Hepatocyte (in vitro differentiated cells): ENCODE results near the gene SLC12A8. TPM values are rescaled to one million over a fixed set of nuclear protein-coding genes. Genes with fewer than 3 reads are reported as not detected.
A peak's percentile ranks its signal among the peaks of the same experiment; 100 is the strongest.

Experiments
- DNase-seq: peaks from one replicate; pipeline ENCODE4 v3.0.0-alpha.2; 2016; ENCODE audit warnings: low spot score
- H2AFZ ChIP-seq: fragments of 200-600 bp; sonication (generic); 2 replicates; pipeline ENCODE4 v1.6.0; 2016; ENCODE audit warnings: antibody characterized with exemption, mild to moderate bottlenecking
- H3K27ac ChIP-seq: fragments of 200-600 bp; sonication (generic); 2 replicates; pipeline ENCODE4 v1.5.1; 2016; ENCODE audit warnings: mild to moderate bottlenecking
- H3K27me3 ChIP-seq: fragments of 200-600 bp; sonication (generic); 2 replicates; pipeline ENCODE4 v1.6.1; 2016
- H3K36me3 ChIP-seq: fragments of 200-600 bp; sonication (generic); replicated peaks from 2 replicates; pipeline ENCODE4 v1.5.1; 2016; ENCODE audit warnings: low read depth; ENCODE audit not compliant: insufficient read depth
- H3K4me1 ChIP-seq: fragments of 200-600 bp; sonication (generic); 2 replicates; pipeline ENCODE4 v1.5.1; 2016; ENCODE audit warnings: mild to moderate bottlenecking, moderate library complexity; ENCODE audit not compliant: insufficient read depth
- H3K4me2 ChIP-seq: fragments of 200-600 bp; sonication (generic); 2 replicates; pipeline ENCODE4 v1.6.0; 2016
- H3K4me3 ChIP-seq: fragments of 200-600 bp; sonication (generic); 2 replicates; pipeline ENCODE4 v1.5.1; 2016; ENCODE audit warnings: mild to moderate bottlenecking
- H3K79me2 ChIP-seq: fragments of 200-600 bp; sonication (generic); 2 replicates; pipeline ENCODE4 v1.6.0; 2017; ENCODE audit warnings: mild to moderate bottlenecking
- H3K9me2 ChIP-seq: fragments of 200-600 bp; sonication (generic); replicated peaks from 2 replicates; pipeline ENCODE4 v1.6.0; 2017; ENCODE audit warnings: mild to moderate bottlenecking; ENCODE audit not compliant: insufficient read depth
- H3K9me3 ChIP-seq: fragments of 200-600 bp; sonication (generic); 2 replicates; pipeline ENCODE4 v1.5.1; 2016; ENCODE audit warnings: low read depth, mild to moderate bottlenecking
- H4K20me1 ChIP-seq: fragments of 200-600 bp; sonication (generic); 2 replicates; pipeline ENCODE4 v1.6.0; 2016; ENCODE audit warnings: mild to moderate bottlenecking; ENCODE audit not compliant: insufficient read depth, poor library complexity, severe bottlenecking
- EZH2 ChIP-seq: fragments of 200-600 bp; sonication (generic); IDR thresholded peaks from 2 replicates; pipeline ENCODE4 v1.6.1; 2016; ENCODE audit warnings: antibody characterized with exemption, mild to moderate bottlenecking, borderline replicate concordance
- EZH2phosphoT487 ChIP-seq: fragments of 200-600 bp; sonication (generic); IDR thresholded peaks from one replicate; pipeline ENCODE4 v1.6.1; 2018; ENCODE audit warnings: antibody characterized with exemption, mild to moderate bottlenecking, low read depth, moderate library complexity; ENCODE audit not compliant: unreplicated experiment, severe bottlenecking
- WGBS: methylation state at CpG from one replicate; pipeline ENCODE4 v1.1.6; 2016; ENCODE audit warnings: low lambda C conversion rate; ENCODE audit errors: missing lambda C conversion rate; 5-methylcytosine and 5-hydroxymethylcytosine counted together
- polyA plus RNA-seq: library from polyadenylated mRNA; unstranded; fragments of >200 nt; fragmentation: Nextera tagmentation; extraction: Ambion mirVana; gene quantifications from 2 replicates; pipeline ENCODE4 v1.2.1, GENCODE V29; 2016
- total RNA-seq: library from RNA; depleted of rRNA; stranded (reverse); fragments of >200 nt; gene quantifications from 2 replicates; pipeline ENCODE4 v1.2.3, GENCODE V29; 2014
- TF ChIP-seq, protein P1 (sequence below): fragments of 200-600 bp; sonication (generic); IDR thresholded peaks from 2 replicates; pipeline ENCODE4 v1.5.1; 2016; ENCODE audit warnings: antibody characterized with exemption, mild to moderate bottlenecking; ENCODE audit not compliant: poor library complexity

The SLC12A8 gene
- total and polyA plus RNA-seq, 2 experiments from 2014 or later: 18.9 to 20.0 TPM

- no peaks in the 10 kb centered on the region for H3K9me3 ChIP-seq
- peak overlapping the region; percentile 57 for H3K27ac ChIP-seq
- peak overlapping the region; percentile 85 for H3K4me2 ChIP-seq
- DNase-seq: no peak
- 50% methylated on average over 8 of the region's 8 CpGs for WGBS
- no peaks in the 10 kb centered on the region for H3K27me3 ChIP-seq
- H4K20me1 ChIP-seq: peaks cover 9% of the 10 kb centered on the region
- H3K9me2 ChIP-seq: no peaks in the 10 kb centered on the region
- H3K79me2 ChIP-seq: peaks cover 44% of the 10 kb centered on the region
- no peak overlapping the region for H2AFZ ChIP-seq
- no peak overlapping the region for H3K4me3 ChIP-seq
- peaks cover 29% of the 10 kb centered on the region for H3K4me1 ChIP-seq
- no peak for TF ChIP-seq EZH2
- no peaks in the 10 kb centered on the region for H3K36me3 ChIP-seq
These were observed 159.8 kb downstream of the SLC12A8 start for GRCh38 chr3:125052624-125053303.

DNA sequence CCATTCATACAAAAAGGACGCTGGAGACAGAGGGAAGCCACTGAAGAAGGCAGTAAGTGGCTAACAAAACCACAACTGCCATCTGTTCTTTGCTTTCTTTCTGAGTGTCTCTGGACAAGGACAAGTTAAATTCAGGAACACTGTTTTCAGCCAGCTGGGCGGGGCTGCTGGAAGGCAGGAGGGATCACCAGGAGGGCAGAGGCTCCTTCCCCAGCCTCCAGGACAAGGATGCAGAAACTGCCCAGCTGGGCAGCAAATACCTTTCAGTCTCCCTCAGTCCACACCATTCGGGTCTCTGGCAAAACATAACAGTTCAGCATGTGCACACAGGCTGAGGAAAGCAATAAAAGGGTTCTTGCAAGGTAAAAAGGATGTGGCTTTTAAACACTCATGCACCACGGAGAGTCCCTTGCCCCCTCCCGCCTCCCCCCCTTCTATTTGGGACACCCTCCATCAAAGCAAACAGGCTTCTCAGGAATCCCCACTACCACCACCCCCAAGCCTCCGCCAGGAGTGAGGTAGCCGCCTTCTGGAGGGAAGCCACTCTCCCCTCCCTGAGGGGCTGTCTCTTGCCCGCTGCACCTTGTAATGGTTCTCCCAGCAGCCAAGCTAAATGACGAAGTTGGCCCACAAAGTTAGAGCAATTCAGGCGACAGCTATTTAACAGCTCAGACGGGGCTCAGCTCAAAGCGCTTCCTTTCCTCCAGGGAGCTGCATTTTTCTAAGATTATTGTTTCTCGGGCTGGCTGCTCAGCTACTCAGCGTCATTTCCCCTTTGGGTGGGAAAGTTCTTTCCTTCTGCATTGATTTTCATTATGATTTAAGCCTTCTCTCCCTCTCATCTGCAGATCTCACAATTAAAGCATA, 160.6 kb downstream of the SLC12A8 start:
- Histone ChIP-seq H3K4me2 (peak overlapping the region; percentile 85), H3K4me3 (no peak overlapping the region), H3K27ac (peak overlapping the region; percentile 57), H2AFZ (no peak overlapping the region), H3K4me1 (peaks cover 26% of the 10 kb centered on the region), H3K27me3 (no peaks in the 10 kb centered on the region), H3K9me2 (no peaks in the 10 kb centered on the region), H4K20me1 (peaks cover 9% of the 10 kb centered on the region), H3K9me3 (no peaks in the 10 kb centered on the region), H3K36me3 (no peaks in the 10 kb centered on the region), H3K79me2 (peaks cover 45% of the 10 kb centered on the region)
- no peak for DNase-seq
- WGBS: 24% methylated on average over 12 of the region's 14 CpGs
- TF ChIP-seq EZH2phosphoT487 (no peak), EZH2 (no peak)
- TF ChIP-seq, protein P1, sequence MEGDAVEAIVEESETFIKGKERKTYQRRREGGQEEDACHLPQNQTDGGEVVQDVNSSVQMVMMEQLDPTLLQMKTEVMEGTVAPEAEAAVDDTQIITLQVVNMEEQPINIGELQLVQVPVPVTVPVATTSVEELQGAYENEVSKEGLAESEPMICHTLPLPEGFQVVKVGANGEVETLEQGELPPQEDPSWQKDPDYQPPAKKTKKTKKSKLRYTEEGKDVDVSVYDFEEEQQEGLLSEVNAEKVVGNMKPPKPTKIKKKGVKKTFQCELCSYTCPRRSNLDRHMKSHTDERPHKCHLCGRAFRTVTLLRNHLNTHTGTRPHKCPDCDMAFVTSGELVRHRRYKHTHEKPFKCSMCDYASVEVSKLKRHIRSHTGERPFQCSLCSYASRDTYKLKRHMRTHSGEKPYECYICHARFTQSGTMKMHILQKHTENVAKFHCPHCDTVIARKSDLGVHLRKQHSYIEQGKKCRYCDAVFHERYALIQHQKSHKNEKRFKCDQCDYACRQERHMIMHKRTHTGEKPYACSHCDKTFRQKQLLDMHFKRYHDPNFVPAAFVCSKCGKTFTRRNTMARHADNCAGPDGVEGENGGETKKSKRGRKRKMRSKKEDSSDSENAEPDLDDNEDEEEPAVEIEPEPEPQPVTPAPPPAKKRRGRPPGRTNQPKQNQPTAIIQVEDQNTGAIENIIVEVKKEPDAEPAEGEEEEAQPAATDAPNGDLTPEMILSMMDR: no peak

GRCh38 chr3:125051205-125051604, 161.3 kb downstream of the SLC12A8 start:
- DNase-seq: no peak
- H4K20me1 ChIP-seq: peaks cover 9% of the 10 kb centered on the region
- H3K9me2 ChIP-seq: no peaks in the 10 kb centered on the region
- H3K4me2 ChIP-seq: peak overlapping the region; percentile 85
- H3K79me2 ChIP-seq: peaks cover 49% of the 10 kb centered on the region
- H2AFZ ChIP-seq: no peak overlapping the region
- TF ChIP-seq EZH2 (no peak), EZH2phosphoT487 (no peak)
- TF ChIP-seq, protein P1: no peak
- peaks cover 19% of the 10 kb centered on the region for H3K4me1 ChIP-seq
- no peaks in the 10 kb centered on the region for H3K9me3 ChIP-seq
- 89% methylated on average over 7 of the region's 7 CpGs for WGBS
- H3K27ac ChIP-seq: peak overlapping the region; percentile 57
- no peak overlapping the region for H3K4me3 ChIP-seq
- no peaks in the 10 kb centered on the region for H3K36me3 ChIP-seq
- H3K27me3 ChIP-seq: no peaks in the 10 kb centered on the region
